Cardiac muscle cell (in vitro differentiated cells and primary cell): ENCODE data around the gene ABAT. TPM values are rescaled to one million over a fixed set of nuclear protein-coding genes. Genes with fewer than 3 reads are reported as not detected.

Experiments used
- DNase-seq, 2 donors: peaks; one replicate each; pipeline versions ENCODE4 v3.0.0 to v3.0.0-alpha.2; 2010 to 2017; ENCODE audit warnings: low read depth in 1 of 2, low spot score in 1 of 2
- H3K27ac ChIP-seq: fragments of 200-600 bp; sonication (generic); 2 replicates; pipeline ENCODE4 v1.5.1; 2016
- H3K27me3 ChIP-seq: fragments of 200-600 bp; sonication (generic); 2 replicates; pipeline ENCODE4 v1.6.0; 2016; ENCODE audit warnings: control low read depth
- H3K36me3 ChIP-seq: fragments of 200-600 bp; sonication (generic); 2 replicates; pipeline ENCODE4 v1.5.1; 2016; ENCODE audit warnings: control low read depth
- H3K4me1 ChIP-seq: fragments of 200-600 bp; sonication (generic); 2 replicates; pipeline ENCODE4 v1.8.1; 2017; ENCODE audit warnings: low read depth, mild to moderate bottlenecking, mixed run types
- H3K4me3 ChIP-seq: fragments of 200-600 bp; sonication (generic); 2 replicates; pipeline ENCODE4 v1.5.1; 2016; ENCODE audit warnings: mild to moderate bottlenecking
- H3K9me3 ChIP-seq: fragments of 200-600 bp; sonication (generic); 2 replicates; pipeline ENCODE4 v1.5.1; 2017; ENCODE audit warnings: low read depth, mild to moderate bottlenecking, control low read depth
- CTCF ChIP-seq: IDR thresholded peaks from 2 replicates; pipeline ENCODE4 v1.5.1; 2012; ENCODE audit warnings: low read depth, mild to moderate bottlenecking, low read length
- polyA plus RNA-seq: library from polyadenylated mRNA; unstranded; fragments of >200 nt; fragmentation: Nextera tagmentation; extraction: Ambion mirVana; gene quantifications from 2 replicates; pipeline ENCODE4 v1.2.1, GENCODE V29; 2016
- total RNA-seq: library from RNA; depleted of rRNA; stranded (reverse); fragments of >200 nt; gene quantifications from 2 replicates; pipeline ENCODE4 v1.2.3, GENCODE V29; 2016

ABAT gene
- total and polyA plus RNA-seq, 2 experiments from 2014 or later: 54.4 to 71.4 TPM

GRCh38 chr16:8753416-8754054, 79.1 kb downstream of the ABAT start:
- Histone ChIP-seq H3K4me3 (no peak overlapping the region), H3K27ac (no peak overlapping the region), H3K9me3 (no peaks in the 10 kb centered on the region), H3K27me3 (no peaks in the 10 kb centered on the region), H3K36me3 (peaks cover 23% of the 10 kb centered on the region), H3K4me1 (no peaks in the 10 kb centered on the region)
- no peak for DNase-seq
- no peak for TF ChIP-seq CTCF

- Histone ChIP-seq H3K27ac (no peak overlapping the region), H3K27me3 (no peaks in the 10 kb centered on the region), H3K4me1 (no peaks in the 10 kb centered on the region), H3K4me3 (no peak overlapping the region), H3K9me3 (no peaks in the 10 kb centered on the region), H3K36me3 (peaks cover 18% of the 10 kb centered on the region)
- TF ChIP-seq CTCF: no peak
- DNase-seq: no peak
Measured at GRCh38 chr16:8756755-8757154, 82.3 kb downstream of the ABAT start.

DNA sequence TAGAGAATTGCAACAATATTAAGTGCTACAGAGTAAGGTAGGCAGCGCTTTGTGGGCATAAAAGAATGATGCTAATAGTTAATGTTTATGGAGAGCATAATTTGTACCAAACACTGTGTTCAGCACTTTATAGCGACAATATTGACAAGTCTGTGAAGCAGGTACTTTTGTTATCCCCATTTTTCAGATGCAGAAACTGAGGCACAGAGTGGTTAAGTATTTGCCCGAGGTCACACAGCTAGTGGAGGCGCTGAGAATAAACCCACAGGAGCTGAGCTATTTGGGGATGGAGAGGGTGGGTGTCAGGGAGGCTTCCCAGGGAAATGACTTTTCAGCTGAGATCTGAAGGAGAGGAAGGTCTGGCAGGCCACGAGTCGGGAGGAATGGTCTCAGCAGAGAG, 83.6 kb downstream of the ABAT start:
- DNase-seq: no peak
- TF ChIP-seq CTCF: no peak
- no peaks in the 10 kb centered on the region for H3K9me3 ChIP-seq
- no peaks in the 10 kb centered on the region for H3K4me1 ChIP-seq
- H3K4me3 ChIP-seq: no peak overlapping the region
- H3K36me3 ChIP-seq: peaks cover 14% of the 10 kb centered on the region
- H3K27ac ChIP-seq: no peak overlapping the region
- H3K27me3 ChIP-seq: no peaks in the 10 kb centered on the region

GRCh38 chr16:8760021-8760420, 85.6 kb downstream of the ABAT start:
- no peak for DNase-seq
- H3K4me3 ChIP-seq: no peak overlapping the region
- peaks cover 14% of the 10 kb centered on the region for H3K36me3 ChIP-seq
- H3K27ac ChIP-seq: no peak overlapping the region
- no peaks in the 10 kb centered on the region for H3K9me3 ChIP-seq
- no peak for TF ChIP-seq CTCF
- H3K4me1 ChIP-seq: no peaks in the 10 kb centered on the region
- no peaks in the 10 kb centered on the region for H3K27me3 ChIP-seq

GRCh38 chr16:8761078-8761477, 86.7 kb downstream of the ABAT start:
- Histone ChIP-seq H3K9me3 (no peaks in the 10 kb centered on the region), H3K4me1 (no peaks in the 10 kb centered on the region), H3K36me3 (peaks cover 17% of the 10 kb centered on the region), H3K4me3 (no peak overlapping the region), H3K27ac (no peak overlapping the region), H3K27me3 (no peaks in the 10 kb centered on the region)
- no peak for TF ChIP-seq CTCF
- DNase-seq: no peak

DNA sequence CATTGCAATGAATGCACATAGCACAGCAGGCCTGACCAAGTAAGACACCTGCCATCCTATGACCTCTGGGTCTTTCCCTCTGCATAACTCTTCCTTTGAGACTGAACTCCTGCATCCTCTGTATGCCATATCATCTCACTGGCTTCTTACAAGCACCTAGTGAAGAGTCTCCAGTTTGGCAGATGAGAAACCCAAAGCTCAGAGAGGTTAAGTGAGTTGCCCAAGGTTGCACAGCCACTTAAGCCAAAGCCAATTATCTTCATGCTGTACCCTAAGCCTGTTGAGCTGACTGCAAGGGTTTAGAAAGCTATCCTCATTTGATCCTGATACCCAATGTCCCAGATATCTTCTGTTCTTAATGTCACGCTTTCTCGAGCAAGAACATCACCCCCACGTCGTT, 87.8 kb downstream of the ABAT start:
- DNase-seq: no peak

More for the DNA sequence above, 87.8 kb downstream of the ABAT start:
- Histone ChIP-seq H3K27me3 (no peaks in the 10 kb centered on the region), H3K36me3 (peaks cover 19% of the 10 kb centered on the region), H3K27ac (no peak overlapping the region), H3K4me1 (no peaks in the 10 kb centered on the region), H3K4me3 (no peak overlapping the region), H3K9me3 (no peaks in the 10 kb centered on the region)
- no peak for TF ChIP-seq CTCF
